C4-2B (cell line): Measurements from ENCODE around the gene AGFG1.
"Not testable (repeated sequence)": the region's sequence is repeated elsewhere in the genome, so short reads cannot be mapped to it uniquely, and the experiment has no call there.

Source experiments
- H3K27ac ChIP-seq: fragments of 450-650 bp; 2 replicates; pipeline ENCODE4 v1.5.1; 2017
- ZFX ChIP-seq: fragments of 450-650 bp; IDR thresholded peaks from 2 replicates; pipeline ENCODE4 v1.6.1; 2017
- TF ChIP-seq, protein P1 (sequence below): fragments of 450-650 bp; conservative IDR thresholded peaks from 2 replicates; pipeline ENCODE4 v1.5.1; 2017; ENCODE audit warnings: mild to moderate bottlenecking

Gene AGFG1

DNA sequence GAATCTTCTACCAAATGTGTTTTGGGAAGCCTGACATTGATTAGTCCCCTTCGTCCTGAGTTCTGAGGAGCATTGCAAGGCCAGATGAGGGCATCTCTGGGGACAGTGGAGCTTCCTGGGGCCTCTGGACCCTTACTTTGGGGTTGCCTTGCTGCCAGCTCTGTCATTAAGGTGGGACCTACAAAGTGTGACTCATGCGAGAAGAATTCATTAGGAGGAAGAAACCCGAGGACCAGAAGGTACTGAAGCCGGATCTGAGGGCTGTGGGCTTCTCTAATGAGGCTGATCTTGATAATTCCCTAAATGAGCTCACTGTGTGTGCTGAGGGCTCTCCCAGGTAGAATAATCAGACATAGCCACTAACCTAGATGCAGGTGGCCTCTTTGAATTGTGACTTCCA, 126.0 kb downstream of the AGFG1 start:
- no peak overlapping the region for H3K27ac ChIP-seq
- TF ChIP-seq ZFX = no peak
- TF ChIP-seq, protein P1, sequence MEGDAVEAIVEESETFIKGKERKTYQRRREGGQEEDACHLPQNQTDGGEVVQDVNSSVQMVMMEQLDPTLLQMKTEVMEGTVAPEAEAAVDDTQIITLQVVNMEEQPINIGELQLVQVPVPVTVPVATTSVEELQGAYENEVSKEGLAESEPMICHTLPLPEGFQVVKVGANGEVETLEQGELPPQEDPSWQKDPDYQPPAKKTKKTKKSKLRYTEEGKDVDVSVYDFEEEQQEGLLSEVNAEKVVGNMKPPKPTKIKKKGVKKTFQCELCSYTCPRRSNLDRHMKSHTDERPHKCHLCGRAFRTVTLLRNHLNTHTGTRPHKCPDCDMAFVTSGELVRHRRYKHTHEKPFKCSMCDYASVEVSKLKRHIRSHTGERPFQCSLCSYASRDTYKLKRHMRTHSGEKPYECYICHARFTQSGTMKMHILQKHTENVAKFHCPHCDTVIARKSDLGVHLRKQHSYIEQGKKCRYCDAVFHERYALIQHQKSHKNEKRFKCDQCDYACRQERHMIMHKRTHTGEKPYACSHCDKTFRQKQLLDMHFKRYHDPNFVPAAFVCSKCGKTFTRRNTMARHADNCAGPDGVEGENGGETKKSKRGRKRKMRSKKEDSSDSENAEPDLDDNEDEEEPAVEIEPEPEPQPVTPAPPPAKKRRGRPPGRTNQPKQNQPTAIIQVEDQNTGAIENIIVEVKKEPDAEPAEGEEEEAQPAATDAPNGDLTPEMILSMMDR = no peak

DNA sequence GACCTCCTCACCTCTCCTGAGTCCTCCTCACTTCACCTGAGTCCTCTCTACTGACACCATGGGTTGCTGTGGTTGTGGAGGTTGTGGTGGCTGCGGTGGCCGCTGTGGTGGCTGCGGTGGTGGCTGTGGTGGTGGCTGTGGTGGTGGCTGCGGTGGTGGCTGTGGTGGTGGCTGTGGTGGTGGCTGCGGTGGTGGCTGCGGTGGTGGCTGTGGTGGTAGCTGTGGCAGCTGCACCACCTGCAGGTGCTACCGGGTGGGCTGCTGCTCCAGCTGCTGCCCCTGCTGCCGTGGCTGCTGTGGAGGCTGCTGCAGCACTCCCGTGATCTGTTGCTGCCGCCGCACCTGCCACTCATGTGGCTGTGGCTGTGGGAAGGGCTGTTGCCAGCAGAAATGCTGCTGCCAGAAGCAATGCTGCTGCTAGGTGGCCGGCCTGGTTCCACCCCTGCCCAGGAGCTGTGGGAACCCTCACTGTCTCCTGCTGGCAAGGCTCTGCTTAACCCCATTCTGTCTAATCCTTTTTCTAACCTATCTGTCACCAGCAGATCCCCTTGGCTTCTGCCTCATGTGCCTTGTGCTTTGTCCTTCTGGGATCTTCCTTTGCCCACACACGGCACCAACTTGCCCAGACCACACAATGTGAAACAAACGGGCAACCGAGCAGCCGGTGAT, 127.0 kb downstream of the AGFG1 start, which contains the start of gene SCYGR2:
Gene SCYGR2, plus strand, starts transcription at position 59 of the 669 bp plus-strand sequence. Its CDS starts 0 bp downstream, at position 59.
- H3K27ac ChIP-seq = not testable (repeated sequence)

DNA sequence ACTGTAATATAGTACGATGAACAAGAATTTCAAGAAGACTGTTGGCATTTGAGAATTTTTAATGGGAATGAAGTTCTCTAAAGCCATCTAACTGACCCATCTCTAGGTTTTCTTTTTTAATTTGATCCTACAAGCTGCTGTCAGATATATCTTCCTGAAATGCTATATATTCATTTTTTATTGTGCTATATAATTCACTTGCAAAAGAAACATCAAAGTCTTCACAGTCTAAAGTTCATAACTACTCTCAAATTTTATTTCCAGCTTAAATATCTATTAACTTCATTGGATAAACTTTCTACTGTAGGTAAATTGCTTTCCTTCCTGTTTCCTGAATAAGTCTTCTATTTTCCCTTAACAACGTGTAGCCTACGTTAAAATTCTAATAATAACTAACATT, 130.4 kb downstream of the AGFG1 start:
- TF ChIP-seq ZFX = no peak
- TF ChIP-seq, protein P1 = no peak
- H3K27ac ChIP-seq = no peak overlapping the region; the same call in 1 of the 2 replicates

DNA sequence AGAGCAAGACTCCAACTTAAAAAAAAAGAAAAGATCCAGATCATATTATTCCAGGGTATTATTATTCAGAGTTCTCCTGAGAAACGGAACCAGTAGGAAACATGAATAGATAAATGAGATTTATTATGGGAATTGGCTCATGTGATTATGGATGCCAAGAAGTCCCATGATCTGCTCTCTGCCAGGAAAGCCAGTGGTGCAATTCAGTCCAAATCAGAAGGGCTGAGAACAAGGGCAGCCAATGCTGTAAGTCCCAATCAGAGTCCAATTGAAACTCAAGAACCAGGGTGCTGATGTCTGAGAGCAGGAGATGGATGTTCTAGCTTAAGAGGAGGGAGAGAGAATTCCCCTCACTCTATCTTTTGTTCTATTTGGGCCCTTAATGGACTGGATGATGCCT, 134.5 kb downstream of the AGFG1 start:
- TF ChIP-seq, protein P1 = no peak
- TF ChIP-seq ZFX = no peak
- H3K27ac ChIP-seq = no peak overlapping the region

DNA sequence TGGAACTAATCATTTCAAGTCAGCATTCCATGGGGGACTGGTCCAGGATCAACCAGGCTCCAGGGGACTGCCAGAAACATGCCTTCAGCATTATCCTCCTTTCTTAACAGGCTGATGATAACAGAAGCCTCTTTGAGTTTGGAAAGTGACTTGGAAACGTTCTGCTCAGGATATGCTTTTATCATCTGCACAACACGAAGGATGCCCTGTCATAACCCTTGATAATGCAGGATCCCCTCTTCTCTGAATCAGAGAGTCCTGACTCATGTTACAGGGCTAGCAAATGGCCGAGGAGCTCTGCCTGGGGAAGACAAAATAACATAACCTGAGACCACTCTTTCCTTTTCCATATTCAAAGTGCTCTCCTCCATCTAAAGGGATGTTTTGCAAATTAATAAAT, 136.0 kb downstream of the AGFG1 start:
- TF ChIP-seq ZFX = no peak
- TF ChIP-seq, protein P1 = no peak
- H3K27ac ChIP-seq = no peak overlapping the region

DNA sequence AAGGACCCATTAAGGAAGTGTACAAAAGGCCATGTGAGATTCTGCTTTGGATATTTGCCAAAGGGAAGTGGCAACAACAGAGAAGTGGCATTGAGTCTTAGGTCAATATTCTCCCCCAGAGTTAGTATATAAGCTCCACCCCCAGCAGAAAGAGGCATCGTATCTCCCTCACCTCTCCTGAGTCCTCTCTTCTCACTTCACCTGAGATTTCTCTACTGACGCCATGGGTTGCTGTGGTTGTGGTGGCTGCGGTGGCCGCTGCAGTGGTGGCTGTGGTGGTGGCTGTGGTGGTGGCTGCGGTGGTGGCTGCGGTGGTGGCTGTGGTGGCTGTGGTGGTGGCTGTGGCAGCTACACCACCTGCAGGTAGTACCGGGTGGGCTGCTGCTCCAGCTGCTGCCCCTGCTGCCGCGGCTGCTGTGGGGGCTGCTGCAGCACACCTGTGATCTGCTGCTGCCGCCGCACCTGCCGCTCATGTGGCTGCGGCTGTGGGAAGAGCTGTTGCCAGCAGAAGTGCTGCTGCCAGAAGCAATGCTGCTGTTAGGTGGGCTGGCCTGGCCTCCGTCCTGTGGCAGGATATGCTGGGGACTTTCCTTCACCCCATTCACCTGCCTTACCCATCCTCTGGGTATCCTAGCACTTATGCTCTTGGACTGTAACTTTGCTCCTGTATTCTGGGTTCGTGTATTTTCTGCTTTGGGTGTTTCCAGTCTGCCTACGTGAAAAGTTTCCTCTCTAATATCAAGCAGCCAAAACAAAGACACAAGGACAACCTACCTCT, 136.8 kb downstream of the AGFG1 start:
- no peak for TF ChIP-seq ZFX
- TF ChIP-seq, protein P1 = no peak

DNA sequence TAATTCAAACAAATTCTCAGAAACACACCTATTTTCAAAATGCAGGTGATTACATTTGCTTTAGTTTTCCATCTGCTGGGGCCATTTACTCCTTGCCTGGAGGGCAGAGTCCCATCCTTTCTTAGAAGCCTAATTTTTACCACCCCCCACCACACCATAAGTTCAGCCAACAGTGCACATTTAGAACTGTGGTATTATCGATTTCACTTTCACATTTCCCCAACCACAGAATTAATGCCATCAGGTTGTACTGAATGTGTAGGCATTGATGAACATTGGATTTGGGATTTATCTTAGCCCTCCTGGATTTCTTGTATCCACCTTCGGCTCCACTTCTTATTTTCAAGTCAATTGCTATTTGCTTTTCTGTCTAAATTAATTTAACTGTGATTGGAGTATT, 138.2 kb downstream of the AGFG1 start:
- TF ChIP-seq ZFX = no peak
- TF ChIP-seq, protein P1 = no peak
- H3K27ac ChIP-seq = no peak overlapping the region

More for the DNA sequence above, 136.8 kb downstream of the AGFG1 start:
- no peak overlapping the region for H3K27ac ChIP-seq
